HPDE6-E6E7 (cell line): ENCODE measurements around the gene WNT6.

Experiments
- DNase-seq: peaks from one replicate; pipeline ENCODE4 v3.0.0; 2011; ENCODE audit warnings: missing footprints; ENCODE audit errors: extremely low spot score

WNT6 gene

GRCh38 chr2:218893349-218894150, 33.9 kb downstream of the WNT6 start:
- DNase-seq, result no peak

- DNase-seq, result no peak
These were observed 34.7 kb downstream of the WNT6 start for GRCh38 chr2:218894151-218894879.

- no peak for DNase-seq
These were observed 35.2 kb downstream of the WNT6 start for GRCh38 chr2:218894880-218895157.

- DNase-seq, result no peak
These were observed 35.7 kb downstream of the WNT6 start for GRCh38 chr2:218895326-218895725.

GRCh38 chr2:218895759-218896500, 36.3 kb downstream of the WNT6 start:
- no peak for DNase-seq

- DNase-seq, result no peak
These were observed 37.1 kb downstream of the WNT6 start for GRCh38 chr2:218896501-218897393.

DNA sequence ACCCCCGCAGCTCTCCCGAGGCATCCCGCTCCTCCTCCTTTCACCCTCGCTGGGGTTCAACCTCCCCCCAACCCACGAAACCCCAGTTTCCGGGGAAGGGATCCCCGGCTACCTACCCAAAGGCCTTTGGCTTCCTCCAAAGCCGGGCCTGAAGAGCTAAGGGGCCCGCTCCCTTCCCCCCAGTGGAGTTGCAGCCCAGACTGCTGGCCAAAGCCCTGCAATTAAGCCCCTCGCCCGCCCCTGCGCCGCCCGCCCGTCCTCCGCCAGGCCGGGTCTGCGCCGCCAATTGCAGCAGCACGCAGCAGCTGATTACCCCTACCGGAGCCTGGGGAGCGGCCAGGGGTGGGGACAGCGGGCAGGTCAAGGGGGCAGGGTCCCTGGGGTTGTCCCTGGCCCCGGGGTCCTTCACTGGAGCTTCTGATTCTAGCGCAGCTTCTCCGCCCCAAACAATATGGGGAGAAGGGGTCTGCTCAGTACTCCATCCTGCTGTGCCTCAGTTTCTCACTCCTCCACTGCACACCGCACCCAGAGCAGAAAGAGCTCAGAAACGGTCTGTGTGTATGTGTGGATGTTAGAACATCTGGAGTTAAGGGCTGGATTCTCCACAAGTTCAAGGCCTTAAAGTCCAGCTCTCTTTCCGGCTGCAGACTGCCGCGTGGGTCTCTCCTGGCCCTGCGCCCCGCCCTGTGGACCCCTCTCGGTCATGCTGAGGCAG, 37.9 kb downstream of the WNT6 start:
- DNase-seq, result no peak

- DNase-seq, result no peak
These were observed 38.7 kb downstream of the WNT6 start for GRCh38 chr2:218898109-218898878.

DNA sequence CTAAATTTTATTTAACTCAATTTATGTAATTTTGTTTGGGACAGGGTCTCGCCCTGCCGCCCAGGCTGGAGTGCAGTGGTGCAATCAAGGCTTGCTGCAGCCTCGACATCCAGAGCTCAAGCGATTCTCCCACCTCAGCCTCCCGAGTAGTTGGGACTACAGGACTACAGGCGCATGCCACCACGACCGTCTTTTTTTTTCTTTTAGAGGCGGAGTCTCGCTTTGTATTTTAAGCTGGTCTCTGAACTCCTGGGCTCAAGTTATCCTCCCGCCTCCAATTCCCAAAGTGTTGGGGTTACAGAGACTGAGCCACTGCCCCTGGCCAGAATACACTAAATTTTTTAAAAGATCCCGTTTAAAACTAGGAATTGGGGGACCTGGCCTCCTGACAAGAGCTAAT, 39.5 kb downstream of the WNT6 start:
- DNase-seq, result no peak

DNA sequence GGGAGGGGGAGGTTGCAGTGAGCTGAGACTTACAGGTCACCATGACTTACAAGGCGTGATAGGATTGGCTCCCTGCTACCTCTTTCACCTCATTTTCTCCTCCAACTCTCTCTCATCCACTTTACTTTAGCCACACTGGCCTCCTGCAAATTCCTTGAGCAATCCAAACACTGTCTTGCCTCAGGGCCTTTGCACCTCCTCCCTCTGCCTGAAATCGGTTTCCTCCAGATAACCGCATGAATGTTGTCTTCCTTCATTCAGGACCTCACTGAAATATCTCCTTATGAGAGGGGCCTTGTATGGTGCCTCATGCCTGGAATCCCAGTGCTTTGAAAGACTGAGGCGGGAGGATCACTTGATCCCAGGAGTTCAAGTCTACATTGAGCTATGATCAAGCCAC, 42.8 kb downstream of the WNT6 start:
- no peak for DNase-seq

- DNase-seq, result no peak
These were observed 44.6 kb downstream of the WNT6 start for GRCh38 chr2:218904176-218904575.

DNA sequence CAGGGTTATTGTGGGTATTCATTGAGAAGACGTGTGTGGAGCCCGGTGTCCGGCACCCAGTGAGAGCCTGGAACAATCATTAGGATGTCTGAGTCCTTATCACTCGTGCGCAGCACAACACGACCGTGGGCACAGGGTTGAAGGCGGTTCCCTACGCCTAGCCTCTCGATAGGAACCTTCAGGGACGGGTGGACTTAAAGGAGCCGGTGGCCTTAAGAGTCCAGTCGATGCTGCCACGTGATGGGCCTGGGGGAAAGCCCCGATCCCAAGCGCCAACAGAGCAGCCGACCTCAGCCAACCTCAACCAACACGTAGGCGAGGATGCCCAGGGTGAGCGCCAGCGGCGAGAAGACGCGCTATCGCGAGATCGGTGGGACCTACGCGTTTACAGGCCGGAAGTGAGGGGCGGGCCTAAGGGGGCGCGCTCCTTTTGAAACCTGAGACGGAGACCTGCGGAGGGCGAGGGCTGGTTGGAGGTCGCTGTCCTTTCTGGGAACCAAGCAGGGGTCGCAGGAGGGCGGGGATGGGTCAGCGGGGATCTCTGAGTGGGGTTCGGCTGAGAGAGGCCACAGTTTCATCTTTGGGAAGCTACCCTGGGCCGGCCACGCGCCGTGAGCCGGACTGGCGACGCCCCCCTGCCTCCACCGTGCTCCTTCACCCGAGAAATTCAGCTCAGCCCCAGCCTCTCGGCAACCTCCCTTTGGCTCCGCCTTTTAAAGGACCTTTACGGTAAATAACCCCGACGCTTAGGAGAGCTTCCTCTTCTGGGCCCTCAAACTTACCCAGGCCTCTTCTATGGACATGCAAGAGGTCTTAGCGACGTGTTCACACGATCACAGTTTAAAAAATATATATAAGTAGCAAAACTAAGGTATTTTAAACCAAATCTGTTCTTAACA, 49.4 kb downstream of the WNT6 start:
- DNase-seq, result peak; percentile 89

- DNase-seq, result no peak
These were observed 51.1 kb downstream of the WNT6 start for GRCh38 chr2:218910741-218911140.

- DNase-seq, result no peak
These were observed 60.9 kb downstream of the WNT6 start for GRCh38 chr2:218920504-218920903.
